T-helper 2 cell treated with Interferon-gamma antibody and Interleukin-4, amounts not matched to agents 5 μg/mL and 100 μg/mL, for 36 hours (primary cell): ENCODE data around the gene LYZL2.
"Not testable (repeated sequence)": the region's sequence is repeated elsewhere in the genome, so short reads cannot be mapped to it uniquely, and the experiment has no call there.

Experiments used
- DNase-seq: peaks from one replicate; pipeline ENCODE4 v3.0.0; 2021; ENCODE audit warnings: low spot score
- H3K27ac Mint-ChIP-seq: one replicate; pipeline ENCODE4 v1.8.0; 2021; ENCODE audit warnings: mild to moderate bottlenecking, mixed read lengths
- H3K27me3 Mint-ChIP-seq: one replicate; pipeline ENCODE4 v1.8.0; 2021; ENCODE audit warnings: low read depth, mixed read lengths
- H3K36me3 Mint-ChIP-seq: one replicate; pipeline ENCODE4 v1.8.0; 2021; ENCODE audit warnings: low read depth, mixed read lengths
- H3K4me1 Mint-ChIP-seq: one replicate; pipeline ENCODE4 v1.8.0; 2021; ENCODE audit warnings: low read depth, mixed read lengths
- H3K4me3 Mint-ChIP-seq: one replicate; pipeline ENCODE4 v1.8.0; 2022; ENCODE audit warnings: mild to moderate bottlenecking, moderate library complexity, mixed read lengths
- H3K9me3 Mint-ChIP-seq: one replicate; pipeline ENCODE4 v1.8.0; 2021; ENCODE audit warnings: mixed read lengths

The LYZL2 gene

GRCh38 chr10:30629653-30630052, at the start of gene LYZL2:
Gene LYZL2 (minus strand): TSS chr10:30629753. CDS start chr10:30626915, 2,838 bp downstream.
- Mint-ChIP-seq H3K4me3 (no peak within 1 kb of the TSS), H3K36me3 (no peaks in the 10 kb centered on the region), H3K9me3 (no peaks in the 10 kb centered on the region), H3K27me3 (peaks cover 27% of the 10 kb centered on the region), H3K4me1 (no peaks in the 10 kb centered on the region), H3K27ac (no peak within 1 kb of the TSS)
- no peak for DNase-seq

- not testable (repeated sequence) for H3K27me3 Mint-ChIP-seq, H3K4me3 Mint-ChIP-seq, H3K27ac Mint-ChIP-seq
- Mint-ChIP-seq H3K4me1 (peaks cover 25% of the 10 kb centered on the region), H3K9me3 (peaks cover 29% of the 10 kb centered on the region), H3K36me3 (peaks cover 14% of the 10 kb centered on the region)
- peak; percentile 37 for DNase-seq
Observed at GRCh38 chr10:30677616-30678015, 48.1 kb upstream of the LYZL2 start.

GRCh38 chr10:30677146-30677545, 47.6 kb upstream of the LYZL2 start:
- H3K27ac Mint-ChIP-seq, H3K27me3 Mint-ChIP-seq, H3K4me3 Mint-ChIP-seq, DNase-seq: not testable (repeated sequence)
- peaks cover 28% of the 10 kb centered on the region for H3K9me3 Mint-ChIP-seq
- peaks cover 14% of the 10 kb centered on the region for H3K36me3 Mint-ChIP-seq
- H3K4me1 Mint-ChIP-seq, result peaks cover 22% of the 10 kb centered on the region

GRCh38 chr10:30675791-30676718, 46.5 kb upstream of the LYZL2 start:
- peaks cover 14% of the 10 kb centered on the region for H3K36me3 Mint-ChIP-seq
- DNase-seq, result no peak
- no peak overlapping the region for H3K27ac Mint-ChIP-seq
- H3K27me3 Mint-ChIP-seq, result no peaks in the 10 kb centered on the region
- peaks cover 15% of the 10 kb centered on the region for H3K4me1 Mint-ChIP-seq
- H3K4me3 Mint-ChIP-seq, result no peak overlapping the region
- peaks cover 19% of the 10 kb centered on the region for H3K9me3 Mint-ChIP-seq

- Mint-ChIP-seq H3K27me3 (no peaks in the 10 kb centered on the region), H3K9me3 (peaks cover 10% of the 10 kb centered on the region), H3K36me3 (peaks cover 8% of the 10 kb centered on the region), H3K4me3 (no peak overlapping the region), H3K4me1 (peaks cover 16% of the 10 kb centered on the region), H3K27ac (peak overlapping the region; percentile 14)
- DNase-seq, result no peak
Observed at GRCh38 chr10:30674796-30675195, 45.2 kb upstream of the LYZL2 start.

- H3K36me3 Mint-ChIP-seq, H3K4me3 Mint-ChIP-seq, H3K27me3 Mint-ChIP-seq, DNase-seq, H3K27ac Mint-ChIP-seq, H3K9me3 Mint-ChIP-seq: not testable (repeated sequence)
- H3K4me1 Mint-ChIP-seq, result peaks cover 15% of the 10 kb centered on the region
Observed at GRCh38 chr10:30673262-30673661, 43.7 kb upstream of the LYZL2 start.

- not testable (repeated sequence) for H3K4me3 Mint-ChIP-seq, H3K9me3 Mint-ChIP-seq, DNase-seq, H3K27me3 Mint-ChIP-seq, H3K27ac Mint-ChIP-seq, H3K36me3 Mint-ChIP-seq
- H3K4me1 Mint-ChIP-seq, result peaks cover 15% of the 10 kb centered on the region
Observed at GRCh38 chr10:30672338-30672737, 42.8 kb upstream of the LYZL2 start.

- no peak for DNase-seq
Observed at GRCh38 chr10:30671026-30671616, 41.6 kb upstream of the LYZL2 start.

GRCh38 chr10:30667982-30668381, 38.4 kb upstream of the LYZL2 start:
- peaks cover 16% of the 10 kb centered on the region for H3K4me1 Mint-ChIP-seq
- H3K27ac Mint-ChIP-seq, H3K9me3 Mint-ChIP-seq, H3K4me3 Mint-ChIP-seq, DNase-seq, H3K36me3 Mint-ChIP-seq, H3K27me3 Mint-ChIP-seq: not testable (repeated sequence)

More at GRCh38 chr10:30671026-30671616, 41.6 kb upstream of the LYZL2 start:
- no peaks in the 10 kb centered on the region for H3K36me3 Mint-ChIP-seq
- H3K4me3 Mint-ChIP-seq, result peak overlapping the region; percentile 67
- peaks cover 15% of the 10 kb centered on the region for H3K4me1 Mint-ChIP-seq
- H3K27me3 Mint-ChIP-seq, result no peaks in the 10 kb centered on the region
- H3K27ac Mint-ChIP-seq, result no peak overlapping the region
- no peaks in the 10 kb centered on the region for H3K9me3 Mint-ChIP-seq

- H3K36me3 Mint-ChIP-seq, DNase-seq, H3K4me1 Mint-ChIP-seq, H3K9me3 Mint-ChIP-seq, H3K4me3 Mint-ChIP-seq: not testable (repeated sequence)
- Mint-ChIP-seq H3K27me3 (peaks cover 19% of the 10 kb centered on the region), H3K27ac (peak overlapping the region; percentile 47)
Observed at GRCh38 chr10:30663403-30663802, 33.9 kb upstream of the LYZL2 start.

GRCh38 chr10:30662814-30663213, 33.3 kb upstream of the LYZL2 start:
- peaks cover 6% of the 10 kb centered on the region for H3K4me1 Mint-ChIP-seq
- H3K27ac Mint-ChIP-seq, result no peak overlapping the region
- DNase-seq, result no peak
- H3K9me3 Mint-ChIP-seq, result no peaks in the 10 kb centered on the region
- H3K27me3 Mint-ChIP-seq, result peaks cover 23% of the 10 kb centered on the region
- no peaks in the 10 kb centered on the region for H3K36me3 Mint-ChIP-seq
- H3K4me3 Mint-ChIP-seq, result no peak overlapping the region

GRCh38 chr10:30660314-30660713, 30.8 kb upstream of the LYZL2 start:
- not testable (repeated sequence) for H3K4me1 Mint-ChIP-seq, H3K27ac Mint-ChIP-seq, H3K4me3 Mint-ChIP-seq, H3K36me3 Mint-ChIP-seq, H3K9me3 Mint-ChIP-seq, DNase-seq
- peaks cover 45% of the 10 kb centered on the region for H3K27me3 Mint-ChIP-seq

- Mint-ChIP-seq H3K4me3 (no peak overlapping the region), H3K36me3 (no peaks in the 10 kb centered on the region), H3K27ac (no peak overlapping the region), H3K9me3 (no peaks in the 10 kb centered on the region), H3K4me1 (peaks cover 2% of the 10 kb centered on the region), H3K27me3 (peaks cover 49% of the 10 kb centered on the region)
- no peak for DNase-seq
Observed at GRCh38 chr10:30656233-30656632, 26.7 kb upstream of the LYZL2 start.

- not testable (repeated sequence) for H3K27ac Mint-ChIP-seq, H3K36me3 Mint-ChIP-seq, DNase-seq, H3K9me3 Mint-ChIP-seq, H3K4me1 Mint-ChIP-seq, H3K4me3 Mint-ChIP-seq
- peaks cover 49% of the 10 kb centered on the region for H3K27me3 Mint-ChIP-seq
Observed at GRCh38 chr10:30655001-30655400, 25.4 kb upstream of the LYZL2 start.
